Uterus (tissue), 4 donors: ENCODE measurements around the gene FBXO30. TPM values are rescaled to one million over a fixed set of nuclear protein-coding genes. Genes with fewer than 3 reads are reported as not detected.

Experiments
- DNase-seq, 2 donors: peaks; one replicate each; pipeline ENCODE4 v3.0.0-alpha.2; 2019 to 2020
- H3K27ac ChIP-seq, 2 donors: fragments of 200-600 bp; sonication (generic); 1 replicate in 1 of 2; 2 replicates in 1 of 2; pipeline ENCODE4 v1.5.1; 2016 to 2018
- H3K27me3 ChIP-seq, 2 donors: fragments of 200-600 bp; sonication (generic); one replicate each; pipeline ENCODE4 v1.5.1; 2018 to 2019; ENCODE audit warnings: control low read depth in 1 of 2
- H3K36me3 ChIP-seq, 2 donors: fragments of 200-600 bp; sonication (generic); one replicate each; pipeline ENCODE4 v1.5.1; 2019; ENCODE audit warnings: control low read depth in 1 of 2
- H3K4me1 ChIP-seq, 2 donors: fragments of 200-600 bp; sonication (generic); one replicate each; pipeline ENCODE4 v1.5.1; 2018 to 2019; ENCODE audit warnings: control low read depth in 1 of 2
- H3K4me3 ChIP-seq, 2 donors: fragments of 200-600 bp; sonication (generic); 1 replicate in 1 of 2; 2 replicates in 1 of 2; pipeline ENCODE4 v1.5.1; 2018 to 2019; ENCODE audit warnings: mild to moderate bottlenecking in 1 of 2
- H3K9me3 ChIP-seq, 2 donors: fragments of 200-600 bp; sonication (generic); one replicate each; pipeline ENCODE4 v1.5.1; 2019; ENCODE audit warnings: control low read depth in 1 of 2
- POLR2A ChIP-seq, 2 donors: fragments of 450-650 bp; IDR thresholded peaks; one replicate each; pipeline ENCODE4 v1.6.1; 2016; ENCODE audit warnings: antibody characterized with exemption in 2 of 2, mild to moderate bottlenecking in 1 of 2, moderate library complexity in 1 of 2
- intact Hi-C: fragments of 100-400 bp; cut with DNase I; formaldehyde crosslinking; loops from one replicate; pipeline ENCODE4 v1.15.1; 2023; ENCODE audit warnings: low total_unique reads
- total RNA-seq, 4 donors: library from RNA; depleted of rRNA in 3 of 4; stranded (reverse); fragments of >200 nt in 3 of 4; gene quantifications; one replicate each; pipeline versions ENCODE4 v1.1.0 to v1.2.4, GENCODE V29; 2014 to 2023
- TF ChIP-seq, protein P1 (sequence below), 4 experiments: fragments of 200-600 bp in 2 of 4; fragments of 450-650 bp in 2 of 4; sonication (generic) in 2 of 4; IDR thresholded peaks; one replicate each; pipeline ENCODE4 v1.5.1; 2016 to 2019; ENCODE audit warnings: antibody characterized with exemption in 4 of 4, mild to moderate bottlenecking in 2 of 4, moderate library complexity in 1 of 4
- donor health status: DM: yes; HTN: yes; CAD: no.

FBXO30 gene
- total RNA-seq, 4 donors from 2014 or later: 11.0 to 30.5 (median 15.7) TPM

DNA sequence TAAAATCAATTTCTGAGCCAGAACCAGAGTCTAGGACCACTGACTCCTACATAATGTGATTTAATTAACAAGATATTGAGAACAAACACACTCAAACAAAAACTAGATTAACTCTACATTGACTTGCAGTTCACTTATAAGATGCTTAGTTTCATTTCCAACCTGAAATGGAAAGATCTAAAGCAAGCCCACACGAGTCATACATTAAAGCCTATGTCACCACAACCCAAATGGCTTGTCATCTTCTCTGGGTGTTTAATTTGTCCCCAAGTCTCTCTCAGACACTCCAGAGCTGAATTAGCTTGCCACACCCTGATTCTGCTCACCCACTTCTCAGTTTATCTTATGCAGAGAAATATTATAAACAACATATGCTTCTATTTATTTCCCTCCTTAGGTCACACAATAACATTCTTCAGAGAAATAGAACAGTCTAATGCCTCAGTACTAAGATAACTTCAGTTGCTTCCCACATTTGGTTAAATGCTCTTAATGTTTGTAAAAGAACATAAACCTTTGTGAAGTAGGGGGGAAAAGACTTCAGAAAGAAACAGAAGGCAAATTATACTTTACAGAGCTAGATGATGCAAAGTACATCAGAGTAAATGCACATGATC is 8.8 kb upstream of the FBXO30 start:
- Histone ChIP-seq H3K9me3 (no peaks in the 10 kb centered on the region), H3K27ac (no peak overlapping the region), H3K36me3 (no peaks in the 10 kb centered on the region), H3K27me3 (no peaks in the 10 kb centered on the region), H3K4me1 (no peaks in the 10 kb centered on the region), H3K4me3 (no peak overlapping the region)
- TF ChIP-seq, protein P1, sequence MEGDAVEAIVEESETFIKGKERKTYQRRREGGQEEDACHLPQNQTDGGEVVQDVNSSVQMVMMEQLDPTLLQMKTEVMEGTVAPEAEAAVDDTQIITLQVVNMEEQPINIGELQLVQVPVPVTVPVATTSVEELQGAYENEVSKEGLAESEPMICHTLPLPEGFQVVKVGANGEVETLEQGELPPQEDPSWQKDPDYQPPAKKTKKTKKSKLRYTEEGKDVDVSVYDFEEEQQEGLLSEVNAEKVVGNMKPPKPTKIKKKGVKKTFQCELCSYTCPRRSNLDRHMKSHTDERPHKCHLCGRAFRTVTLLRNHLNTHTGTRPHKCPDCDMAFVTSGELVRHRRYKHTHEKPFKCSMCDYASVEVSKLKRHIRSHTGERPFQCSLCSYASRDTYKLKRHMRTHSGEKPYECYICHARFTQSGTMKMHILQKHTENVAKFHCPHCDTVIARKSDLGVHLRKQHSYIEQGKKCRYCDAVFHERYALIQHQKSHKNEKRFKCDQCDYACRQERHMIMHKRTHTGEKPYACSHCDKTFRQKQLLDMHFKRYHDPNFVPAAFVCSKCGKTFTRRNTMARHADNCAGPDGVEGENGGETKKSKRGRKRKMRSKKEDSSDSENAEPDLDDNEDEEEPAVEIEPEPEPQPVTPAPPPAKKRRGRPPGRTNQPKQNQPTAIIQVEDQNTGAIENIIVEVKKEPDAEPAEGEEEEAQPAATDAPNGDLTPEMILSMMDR (IDR thresholded peaks at IDR 0.05): no peak
- TF ChIP-seq POLR2A (IDR thresholded peaks at IDR 0.05): no peak
- DNase-seq: no peak
- intact Hi-C loops: no loop called here

DNA sequence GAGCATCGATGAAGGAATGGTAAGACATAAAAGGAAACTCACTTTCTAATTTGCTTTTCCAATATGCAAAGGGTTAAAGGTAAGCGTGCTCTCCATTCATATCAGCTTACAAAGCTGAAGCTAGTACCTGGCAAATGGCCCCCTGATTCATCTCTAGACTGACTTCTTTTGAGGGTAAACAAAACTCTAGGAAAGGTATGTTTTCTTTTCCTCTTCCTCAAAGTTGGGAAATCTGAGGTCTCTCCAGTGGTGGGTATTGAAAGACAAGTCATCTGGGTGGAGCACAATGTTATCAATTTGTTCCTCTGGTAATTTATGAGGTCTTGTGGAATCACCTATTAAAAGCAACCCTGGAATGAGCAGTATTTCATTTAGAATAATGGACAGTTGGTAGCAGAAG is 7.9 kb upstream of the FBXO30 start:
- intact Hi-C loops: no loop called here
- no peaks in the 10 kb centered on the region for H3K4me1 ChIP-seq
- H3K9me3 ChIP-seq: no peaks in the 10 kb centered on the region
- no peak overlapping the region for H3K27ac ChIP-seq
- no peaks in the 10 kb centered on the region for H3K36me3 ChIP-seq
- H3K4me3 ChIP-seq: no peak overlapping the region
- no peak for DNase-seq
- H3K27me3 ChIP-seq: no peaks in the 10 kb centered on the region
- no peak for TF ChIP-seq POLR2A (IDR thresholded peaks at IDR 0.05)
- TF ChIP-seq, protein P1 (IDR thresholded peaks at IDR 0.05): no peak

DNA sequence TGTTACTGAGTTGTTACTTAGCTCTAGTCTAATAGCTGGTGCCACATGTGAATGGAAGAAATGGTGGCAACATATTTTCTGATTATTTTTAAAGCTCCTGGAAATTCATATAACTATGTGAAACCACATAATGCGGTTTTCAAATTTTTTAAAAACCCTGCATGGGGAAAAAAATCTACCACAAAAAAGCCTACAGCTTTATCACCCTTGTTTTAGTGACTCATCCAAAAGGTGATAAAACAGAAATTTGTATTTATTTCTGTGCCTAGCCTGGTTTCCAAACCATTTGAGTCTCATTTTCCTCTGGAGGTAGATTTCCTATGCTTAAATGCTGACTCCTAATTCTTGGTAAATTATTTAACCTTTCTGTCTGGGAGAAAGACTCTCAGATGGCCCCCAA is 5.4 kb upstream of the FBXO30 start:
- Histone ChIP-seq H3K4me1 (no peaks in the 10 kb centered on the region), H3K9me3 (no peaks in the 10 kb centered on the region), H3K36me3 (no peaks in the 10 kb centered on the region), H3K27ac (no peak overlapping the region), H3K27me3 (no peaks in the 10 kb centered on the region), H3K4me3 (no peak overlapping the region)
- TF ChIP-seq POLR2A (IDR thresholded peaks at IDR 0.05): no peak
- TF ChIP-seq, protein P1 (IDR thresholded peaks at IDR 0.05): no peak
- intact Hi-C loops: no loop called here
- no peak for DNase-seq

DNA sequence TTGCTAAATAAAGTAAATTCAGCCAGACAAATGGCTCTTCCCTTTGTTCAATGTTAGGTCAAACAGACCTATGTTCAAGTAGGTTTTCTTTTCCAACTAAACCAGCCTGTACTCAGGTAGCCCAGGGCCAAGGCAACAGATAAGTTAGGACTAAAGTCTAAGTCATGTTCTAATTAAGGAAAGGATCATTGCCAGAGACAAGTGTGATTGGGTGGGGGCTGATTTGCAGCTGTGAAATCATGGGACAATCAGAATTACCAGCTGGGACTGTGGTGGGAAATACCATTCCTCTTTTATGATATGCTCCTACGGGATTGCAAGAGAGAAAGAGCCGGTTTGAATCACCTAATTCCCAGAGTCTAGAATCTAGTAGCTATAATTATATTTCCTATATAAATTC is 4.2 kb upstream of the FBXO30 start:
- H3K9me3 ChIP-seq: no peaks in the 10 kb centered on the region
- no peaks in the 10 kb centered on the region for H3K27me3 ChIP-seq
- no peak for TF ChIP-seq POLR2A (IDR thresholded peaks at IDR 0.05)
- TF ChIP-seq, protein P1 (IDR thresholded peaks at IDR 0.05): no peak
- no peak overlapping the region for H3K27ac ChIP-seq
- H3K4me3 ChIP-seq: no peak overlapping the region
- no peak for DNase-seq
- no peaks in the 10 kb centered on the region for H3K36me3 ChIP-seq
- intact Hi-C loops: no loop called here
- H3K4me1 ChIP-seq: no peaks in the 10 kb centered on the region

DNA sequence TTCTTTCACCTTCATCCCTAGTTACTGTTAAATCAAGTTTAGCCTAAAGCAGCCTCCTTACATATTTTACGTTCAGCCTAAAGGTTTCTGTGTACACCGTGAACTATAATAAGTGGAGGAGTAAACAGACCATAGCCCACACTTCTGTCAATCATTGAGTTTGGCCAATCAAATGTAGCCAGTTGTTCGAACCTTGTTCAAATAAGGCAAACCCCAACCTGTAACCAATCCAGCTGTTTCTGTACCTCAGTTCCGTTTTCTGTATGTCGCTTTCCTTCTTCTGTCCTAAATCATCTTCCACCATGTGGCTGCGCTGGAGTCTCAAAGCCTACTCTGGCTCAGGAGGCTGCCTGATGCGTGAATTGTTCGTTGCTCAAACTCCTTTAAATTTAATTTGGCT is 1.8 kb upstream of the FBXO30 start:
- intact Hi-C loops: no loop called here

More for the DNA sequence above, 1.8 kb upstream of the FBXO30 start:
- Histone ChIP-seq H3K36me3 (no peaks in the 10 kb centered on the region), H3K4me1 (no peaks in the 10 kb centered on the region), H3K4me3 (no peak overlapping the region), H3K9me3 (no peaks in the 10 kb centered on the region), H3K27ac (peak overlapping the region; percentile 92 to 94), H3K27me3 (no peaks in the 10 kb centered on the region)
- no peak for DNase-seq
- TF ChIP-seq, protein P1 (IDR thresholded peaks at IDR 0.05): no peak
- no peak for TF ChIP-seq POLR2A (IDR thresholded peaks at IDR 0.05)
